Gastrocnemius medialis (tissue), 4 donors: Measurements from ENCODE around the gene RBFA. TPM values are rescaled to one million over a fixed set of nuclear protein-coding genes. Genes with fewer than 3 reads are reported as not detected.
"Not testable (repeated sequence)": the region's sequence is repeated elsewhere in the genome, so short reads cannot be mapped to it uniquely, and the experiment has no call there.

ENCODE experiments used
- ATAC-seq, 2 donors: fragments of 150-250 bp; one replicate each; pipeline ENCODE4 v1.9.1; 2016
- DNase-seq, 2 donors: peaks; one replicate each; pipeline ENCODE4 v3.0.0-alpha.2; 2019
- H3K27ac ChIP-seq, 4 donors: fragments of 200-600 bp; sonication (generic); 1 replicate in 1 of 4; 2 replicates in 3 of 4; pipeline ENCODE4 v1.5.1; 2016 to 2018; ENCODE audit warnings: mild to moderate bottlenecking in 2 of 4, moderate library complexity in 1 of 4
- H3K27me3 ChIP-seq, 3 donors: fragments of 200-600 bp; sonication (generic) in 2 of 3; 1 replicate in 1 of 3; 2 replicates in 2 of 3; pipeline versions ENCODE4 v1.5.1 to v1.6.0; 2016 to 2019; ENCODE audit warnings: mild to moderate bottlenecking in 1 of 3, moderate library complexity in 1 of 3
- H3K36me3 ChIP-seq, 2 donors: fragments of 200-600 bp; sonication (generic) in 1 of 2; one replicate each; pipeline ENCODE4 v1.5.1; 2017 to 2018
- H3K4me1 ChIP-seq, 2 donors: fragments of 200-600 bp; sonication (generic) in 1 of 2; one replicate each; pipeline ENCODE4 v1.5.1; 2016 to 2017; ENCODE audit warnings: mild to moderate bottlenecking in 2 of 2
- H3K4me3 ChIP-seq, 4 donors: fragments of 200-600 bp; sonication (generic) in 3 of 4; 1 replicate in 1 of 4; 2 replicates in 3 of 4; pipeline ENCODE4 v1.5.1; 2016 to 2019; ENCODE audit warnings: mild to moderate bottlenecking in 2 of 4
- H3K9me3 ChIP-seq, 3 donors: fragments of 200-600 bp; sonication (generic) in 2 of 3; 1 replicate in 1 of 3; 2 replicates in 2 of 3; pipeline ENCODE4 v1.5.1; 2016 to 2019
- POLR2A ChIP-seq, 2 donors: fragments of 450-650 bp; IDR thresholded peaks; one replicate each; pipeline ENCODE4 v1.6.1; 2017; ENCODE audit warnings: antibody characterized with exemption in 2 of 2, mild to moderate bottlenecking in 2 of 2, moderate library complexity in 2 of 2
- in situ Hi-C, 4 donors: fragments of 200-750 bp; cut with MboI; loops; one replicate each; pipeline versions ENCODE4 v1.15.0 to v1.8.0; 2017; ENCODE audit warnings: low sequenced_read_pairs in 4 of 4
- intact Hi-C: fragments of 100-400 bp; cut with DNase I; formaldehyde crosslinking; loops from one replicate; pipeline ENCODE4 v1.15.1; 2023; ENCODE audit warnings: low total_unique reads
- total RNA-seq, 4 donors: library from RNA; depleted of rRNA; stranded (reverse); fragments of >200 nt; gene quantifications; one replicate each; pipeline versions ENCODE4 v1.1.0 to v1.2.3, GENCODE V29; 2016
- TF ChIP-seq, protein P1 (sequence below), 5 experiments: fragments of 450-650 bp in 3 of 5; fragments of 200-600 bp in 2 of 5; sonication (generic) in 2 of 5; IDR thresholded peaks in 4 of 5; conservative IDR thresholded peaks in 1 of 5; 1 replicate in 4 of 5; 2 replicates in 1 of 5; pipeline ENCODE4 v1.5.1; 2016 to 2019; ENCODE audit warnings: antibody characterized with exemption in 5 of 5, mild to moderate bottlenecking in 3 of 5, moderate library complexity in 3 of 5

The RBFA gene
- total RNA-seq, 4 donors from 2014 or later, result 26.6 to 37.4 (median 32.3) TPM

DNA sequence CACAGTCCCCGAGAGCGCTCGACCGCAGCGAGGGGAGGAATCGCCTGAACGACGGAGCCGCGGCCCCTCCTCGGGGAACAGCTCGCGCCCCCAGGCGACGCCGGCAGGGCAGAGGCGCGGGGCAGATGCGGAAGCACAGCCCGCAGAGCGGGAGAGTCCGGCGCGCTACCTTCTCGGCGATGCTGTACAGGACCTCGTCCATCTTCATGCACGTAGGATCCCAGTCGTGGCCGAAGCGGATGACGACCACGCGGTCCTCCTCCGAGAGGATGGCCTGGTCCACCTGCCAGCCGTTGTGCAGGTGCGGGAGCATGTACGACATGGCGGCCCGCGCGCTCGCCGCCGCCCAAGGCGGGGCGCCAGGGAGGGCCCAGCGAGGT is 46.2 kb upstream of the RBFA start:
- Histone ChIP-seq H3K27me3 (no peaks in the 10 kb centered on the region), H3K4me1 (peaks cover 15 to 27% of the 10 kb centered on the region in 2 donors), H3K36me3 (no peaks in the 10 kb centered on the region), H3K27ac (peak overlapping the region; percentile 94 to 100 (median 96)), H3K9me3 (no peaks in the 10 kb centered on the region), H3K4me3 (peak overlapping the region; percentile 84 to 99 (median 89))
- in situ Hi-C loops (loop anchor here in 1 of 4 donors (10.0 kb wide), 1 partner anchor 47 kb away; the partner anchor contains the start of gene RBFA), intact Hi-C loops (loop anchor here (1.0 to 5.0 kb wide), 4 partner anchors 23 to 311 kb away; partner anchors contain the start of genes CTDP1, HSBP1L1, RBFA and SLC66A2)
- ATAC-seq (peak; percentile 66 to 68), DNase-seq (peak in 1 of 2 donors; percentile 11)
- TF ChIP-seq, protein P1, sequence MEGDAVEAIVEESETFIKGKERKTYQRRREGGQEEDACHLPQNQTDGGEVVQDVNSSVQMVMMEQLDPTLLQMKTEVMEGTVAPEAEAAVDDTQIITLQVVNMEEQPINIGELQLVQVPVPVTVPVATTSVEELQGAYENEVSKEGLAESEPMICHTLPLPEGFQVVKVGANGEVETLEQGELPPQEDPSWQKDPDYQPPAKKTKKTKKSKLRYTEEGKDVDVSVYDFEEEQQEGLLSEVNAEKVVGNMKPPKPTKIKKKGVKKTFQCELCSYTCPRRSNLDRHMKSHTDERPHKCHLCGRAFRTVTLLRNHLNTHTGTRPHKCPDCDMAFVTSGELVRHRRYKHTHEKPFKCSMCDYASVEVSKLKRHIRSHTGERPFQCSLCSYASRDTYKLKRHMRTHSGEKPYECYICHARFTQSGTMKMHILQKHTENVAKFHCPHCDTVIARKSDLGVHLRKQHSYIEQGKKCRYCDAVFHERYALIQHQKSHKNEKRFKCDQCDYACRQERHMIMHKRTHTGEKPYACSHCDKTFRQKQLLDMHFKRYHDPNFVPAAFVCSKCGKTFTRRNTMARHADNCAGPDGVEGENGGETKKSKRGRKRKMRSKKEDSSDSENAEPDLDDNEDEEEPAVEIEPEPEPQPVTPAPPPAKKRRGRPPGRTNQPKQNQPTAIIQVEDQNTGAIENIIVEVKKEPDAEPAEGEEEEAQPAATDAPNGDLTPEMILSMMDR (IDR thresholded peaks at IDR 0.05 in 4 of 5, conservative IDR thresholded peaks at IDR 0.05 in 1 of 5), result peak in 2 of 5 experiments; percentile 37 to 45
- TF ChIP-seq POLR2A (IDR thresholded peaks at IDR 0.05), result no peak

DNA sequence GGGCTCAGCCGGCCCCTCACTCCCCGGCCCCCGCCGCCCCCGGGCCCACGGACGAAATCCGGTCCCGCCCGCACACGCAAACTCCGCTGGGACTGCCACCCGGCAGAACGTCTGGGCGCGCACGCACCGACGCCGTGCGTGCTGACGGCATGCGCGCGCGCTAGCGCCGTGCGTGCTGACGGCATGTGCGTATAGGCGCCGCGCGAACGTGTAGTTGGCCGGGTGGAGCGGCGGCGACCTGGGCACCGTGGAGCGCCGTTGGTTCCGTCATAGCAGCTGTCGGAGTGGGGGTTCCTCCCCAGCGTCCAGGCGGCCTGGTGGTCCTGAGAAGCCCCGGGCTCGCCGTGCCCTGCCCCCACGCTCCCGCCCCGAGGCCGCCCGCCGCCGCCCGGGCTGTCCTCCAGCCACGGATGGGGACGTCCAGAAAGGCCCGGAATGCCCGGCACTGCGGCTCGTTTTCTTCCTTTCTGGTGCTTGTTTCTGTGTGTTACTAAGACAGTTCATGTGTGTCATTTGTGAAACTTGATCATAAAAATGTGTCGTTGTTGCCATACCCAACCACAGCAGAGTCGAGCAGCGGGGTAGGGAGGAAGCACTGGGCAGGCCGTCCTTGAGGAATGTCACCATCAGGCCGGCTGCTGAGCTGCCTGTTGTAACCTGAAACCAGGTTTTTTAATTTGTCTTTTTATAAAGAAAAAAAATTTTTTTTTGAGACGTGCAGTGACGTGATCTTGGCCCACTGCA is 45.6 kb upstream of the RBFA start, which contains the start of gene TXNL4A:
TXNL4A (minus strand) TSS at position 113 of the 744 bp plus-strand sequence. CDS start 171 bp downstream, outside the sequence.
- DNase-seq, result peak; percentile 70 to 84
- peak within 1 kb of the TSS; percentile 94 to 100 (median 96) for H3K27ac ChIP-seq
- no peaks in the 10 kb centered on the region for H3K36me3 ChIP-seq
- no peaks in the 10 kb centered on the region for H3K9me3 ChIP-seq
- peak; percentile 96 to 98 for ATAC-seq
- H3K27me3 ChIP-seq, result no peaks in the 10 kb centered on the region
- peak; percentile 81 to 93 for TF ChIP-seq POLR2A (IDR thresholded peaks at IDR 0.05)
- TF ChIP-seq, protein P1 (IDR thresholded peaks at IDR 0.05 in 4 of 5, conservative IDR thresholded peaks at IDR 0.05 in 1 of 5), result no peak
- peaks cover 15 to 23% of the 10 kb centered on the region in 2 donors for H3K4me1 ChIP-seq
- intact Hi-C loops, result loop anchor here (1.0 to 5.0 kb wide), 4 partner anchors 24 to 311 kb away; partner anchors contain the start of genes CTDP1, HSBP1L1, RBFA and SLC66A2
- H3K4me3 ChIP-seq, result peak within 1 kb of the TSS; percentile 84 to 99 (median 89)
- in situ Hi-C loops, result loop anchor here in 1 of 4 donors (10.0 kb wide), 1 partner anchor 46 kb away; the partner anchor contains the start of gene RBFA

DNA sequence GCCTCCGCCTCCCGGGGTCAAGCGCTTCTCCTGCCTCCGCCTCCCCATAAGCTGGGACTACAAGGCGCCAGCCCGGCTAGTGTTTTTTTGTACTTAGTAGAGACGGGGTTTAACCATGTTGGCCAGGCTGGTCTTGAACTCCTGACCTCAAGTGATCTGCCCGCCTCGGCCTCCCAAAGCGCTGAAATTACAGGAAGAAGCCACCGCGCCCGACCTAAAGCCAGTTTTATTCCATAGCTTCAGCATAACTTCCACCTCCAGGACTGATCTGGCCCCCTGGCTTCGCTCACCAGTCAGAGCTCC is 45.1 kb upstream of the RBFA start:
- Histone ChIP-seq H3K9me3 (no peaks in the 10 kb centered on the region), H3K4me3 (peak overlapping the region; percentile 84 to 99 (median 89)), H3K4me1 (peaks cover 15 to 23% of the 10 kb centered on the region in 2 donors), H3K27ac (peak overlapping the region; percentile 94 to 100 (median 96)), H3K36me3 (no peaks in the 10 kb centered on the region), H3K27me3 (no peaks in the 10 kb centered on the region)
- in situ Hi-C loops, result loop anchor here in 1 of 4 donors (10.0 kb wide), 1 partner anchor 46 kb away; the partner anchor contains the start of gene RBFA
- intact Hi-C loops, result loop anchor here (2.0 to 5.0 kb wide), 2 partner anchors 24 to 312 kb away; partner anchors contain the start of genes CTDP1 and HSBP1L1
- ATAC-seq, result no peak
- TF ChIP-seq POLR2A (IDR thresholded peaks at IDR 0.05), result no peak
- TF ChIP-seq, protein P1 (IDR thresholded peaks at IDR 0.05 in 4 of 5, conservative IDR thresholded peaks at IDR 0.05 in 1 of 5), result no peak
- DNase-seq, result no peak

DNA sequence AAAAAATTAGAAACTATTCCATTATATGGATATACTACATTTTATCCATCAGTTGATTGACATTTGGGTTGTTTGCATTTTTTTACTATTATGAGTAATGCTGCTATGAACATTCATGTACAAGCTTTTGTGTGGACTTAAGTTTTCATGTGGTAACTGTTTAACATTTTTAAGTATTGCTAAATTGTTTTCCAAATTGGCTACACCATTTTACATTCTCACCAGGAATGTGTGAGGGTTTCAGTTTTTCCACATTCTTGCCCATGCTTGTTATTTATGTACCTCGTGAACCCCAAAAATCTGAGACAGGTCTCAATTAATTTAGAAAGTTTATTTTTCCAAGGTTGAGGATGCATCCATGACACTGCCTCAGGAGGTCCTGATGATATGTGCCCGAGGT is 42.7 kb upstream of the RBFA start:
- H3K4me3 ChIP-seq, result no peak overlapping the region
- intact Hi-C loops, result no loop called here
- no peaks in the 10 kb centered on the region for H3K36me3 ChIP-seq
- H3K4me1 ChIP-seq, result peaks cover 13 to 21% of the 10 kb centered on the region in 2 donors
- no peak for DNase-seq
- H3K9me3 ChIP-seq, result no peaks in the 10 kb centered on the region
- H3K27me3 ChIP-seq, result no peaks in the 10 kb centered on the region
- in situ Hi-C loops, result no loop called here
- ATAC-seq, result no peak
- TF ChIP-seq POLR2A (IDR thresholded peaks at IDR 0.05), result no peak
- TF ChIP-seq, protein P1 (IDR thresholded peaks at IDR 0.05 in 4 of 5, conservative IDR thresholded peaks at IDR 0.05 in 1 of 5), result no peak
- no peak overlapping the region for H3K27ac ChIP-seq

DNA sequence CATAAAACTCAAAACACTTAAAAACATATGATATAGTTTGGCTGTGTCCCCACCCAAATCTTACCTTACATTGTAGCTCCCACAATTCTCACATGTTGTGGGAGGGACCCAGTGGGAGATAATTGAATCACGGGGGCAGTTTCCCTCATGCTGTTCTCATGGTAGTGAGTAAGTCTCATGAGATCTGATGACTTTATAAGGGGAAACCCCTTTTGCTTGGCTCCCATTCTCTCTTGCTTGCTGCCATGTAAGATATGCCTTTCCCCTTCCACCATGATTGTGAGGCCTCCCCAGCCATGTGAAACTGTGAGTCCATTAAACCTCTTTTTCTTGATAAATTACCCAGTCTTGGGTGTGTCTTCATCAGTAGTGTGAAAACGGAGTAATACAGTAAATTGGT is 34.5 kb upstream of the RBFA start:
- ATAC-seq, result not testable (repeated sequence)

More for the DNA sequence above, 34.5 kb upstream of the RBFA start:
- H3K27me3 ChIP-seq, DNase-seq, H3K27ac ChIP-seq, H3K4me3 ChIP-seq, H3K36me3 ChIP-seq, H3K9me3 ChIP-seq, in situ Hi-C loops, H3K4me1 ChIP-seq, intact Hi-C loops: not testable (repeated sequence)
